Uterus (tissue), 4 donors: ENCODE results near the gene PET117. TPM values are rescaled to one million over a fixed set of nuclear protein-coding genes. Genes with fewer than 3 reads are reported as not detected.
"Not testable (repeated sequence)": the region's sequence is repeated elsewhere in the genome, so short reads cannot be mapped to it uniquely, and the experiment has no call there.

ENCODE experiments used
- DNase-seq, 2 donors: peaks; one replicate each; pipeline ENCODE4 v3.0.0-alpha.2; 2019 to 2020
- H3K27ac ChIP-seq, 2 donors: fragments of 200-600 bp; sonication (generic); 1 replicate in 1 of 2; 2 replicates in 1 of 2; pipeline ENCODE4 v1.5.1; 2016 to 2018
- H3K27me3 ChIP-seq, 2 donors: fragments of 200-600 bp; sonication (generic); one replicate each; pipeline ENCODE4 v1.5.1; 2018 to 2019; ENCODE audit warnings: control low read depth in 1 of 2
- H3K36me3 ChIP-seq, 2 donors: fragments of 200-600 bp; sonication (generic); one replicate each; pipeline ENCODE4 v1.5.1; 2019; ENCODE audit warnings: control low read depth in 1 of 2
- H3K4me1 ChIP-seq, 2 donors: fragments of 200-600 bp; sonication (generic); one replicate each; pipeline ENCODE4 v1.5.1; 2018 to 2019; ENCODE audit warnings: control low read depth in 1 of 2
- H3K4me3 ChIP-seq, 2 donors: fragments of 200-600 bp; sonication (generic); 1 replicate in 1 of 2; 2 replicates in 1 of 2; pipeline ENCODE4 v1.5.1; 2018 to 2019; ENCODE audit warnings: mild to moderate bottlenecking in 1 of 2
- H3K9me3 ChIP-seq, 2 donors: fragments of 200-600 bp; sonication (generic); one replicate each; pipeline ENCODE4 v1.5.1; 2019; ENCODE audit warnings: control low read depth in 1 of 2
- POLR2A ChIP-seq, 2 donors: fragments of 450-650 bp; IDR thresholded peaks; one replicate each; pipeline ENCODE4 v1.6.1; 2016; ENCODE audit warnings: antibody characterized with exemption in 2 of 2, mild to moderate bottlenecking in 1 of 2, moderate library complexity in 1 of 2
- intact Hi-C: fragments of 100-400 bp; cut with DNase I; formaldehyde crosslinking; loops from one replicate; pipeline ENCODE4 v1.15.1; 2023; ENCODE audit warnings: low total_unique reads
- total RNA-seq, 4 donors: library from RNA; depleted of rRNA in 3 of 4; stranded (reverse); fragments of >200 nt in 3 of 4; gene quantifications; one replicate each; pipeline versions ENCODE4 v1.1.0 to v1.2.4, GENCODE V29; 2014 to 2023
- TF ChIP-seq, protein P1 (sequence below), 4 experiments: fragments of 200-600 bp in 2 of 4; fragments of 450-650 bp in 2 of 4; sonication (generic) in 2 of 4; IDR thresholded peaks; one replicate each; pipeline ENCODE4 v1.5.1; 2016 to 2019; ENCODE audit warnings: antibody characterized with exemption in 4 of 4, mild to moderate bottlenecking in 2 of 4, moderate library complexity in 1 of 4
- donor health status: DM: yes; HTN: yes; CAD: no.

Gene PET117
- total RNA-seq, 4 donors from 2014 or later = 5.1 to 21.8 (median 13.0) TPM

DNA sequence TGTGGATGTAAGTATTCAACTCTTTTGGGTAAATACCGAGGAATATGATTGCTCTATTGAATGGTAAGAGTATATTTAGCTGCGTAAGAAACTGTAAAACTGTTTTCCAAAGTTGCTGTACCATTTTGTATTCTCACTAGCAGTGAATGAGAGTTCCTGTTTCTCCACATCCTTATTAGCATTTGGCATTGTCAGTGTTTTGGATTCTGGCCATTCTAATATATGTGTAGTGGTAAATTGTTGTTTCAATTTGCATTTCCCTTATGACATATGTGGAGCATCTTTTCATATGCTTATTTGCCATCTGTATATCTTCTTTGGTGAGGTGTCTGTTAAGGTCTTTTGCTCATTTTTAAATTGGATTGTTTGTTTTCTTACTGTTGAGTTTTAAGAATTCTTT is 29.3 kb upstream of the PET117 start:
- no peaks in the 10 kb centered on the region for H3K4me1 ChIP-seq
- intact Hi-C loops = no loop called here
- H3K4me3 ChIP-seq = no peak overlapping the region
- no peak overlapping the region for H3K27ac ChIP-seq
- no peaks in the 10 kb centered on the region for H3K9me3 ChIP-seq
- H3K36me3 ChIP-seq = no peaks in the 10 kb centered on the region
- no peaks in the 10 kb centered on the region for H3K27me3 ChIP-seq
- no peak for DNase-seq
- TF ChIP-seq, protein P1, sequence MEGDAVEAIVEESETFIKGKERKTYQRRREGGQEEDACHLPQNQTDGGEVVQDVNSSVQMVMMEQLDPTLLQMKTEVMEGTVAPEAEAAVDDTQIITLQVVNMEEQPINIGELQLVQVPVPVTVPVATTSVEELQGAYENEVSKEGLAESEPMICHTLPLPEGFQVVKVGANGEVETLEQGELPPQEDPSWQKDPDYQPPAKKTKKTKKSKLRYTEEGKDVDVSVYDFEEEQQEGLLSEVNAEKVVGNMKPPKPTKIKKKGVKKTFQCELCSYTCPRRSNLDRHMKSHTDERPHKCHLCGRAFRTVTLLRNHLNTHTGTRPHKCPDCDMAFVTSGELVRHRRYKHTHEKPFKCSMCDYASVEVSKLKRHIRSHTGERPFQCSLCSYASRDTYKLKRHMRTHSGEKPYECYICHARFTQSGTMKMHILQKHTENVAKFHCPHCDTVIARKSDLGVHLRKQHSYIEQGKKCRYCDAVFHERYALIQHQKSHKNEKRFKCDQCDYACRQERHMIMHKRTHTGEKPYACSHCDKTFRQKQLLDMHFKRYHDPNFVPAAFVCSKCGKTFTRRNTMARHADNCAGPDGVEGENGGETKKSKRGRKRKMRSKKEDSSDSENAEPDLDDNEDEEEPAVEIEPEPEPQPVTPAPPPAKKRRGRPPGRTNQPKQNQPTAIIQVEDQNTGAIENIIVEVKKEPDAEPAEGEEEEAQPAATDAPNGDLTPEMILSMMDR (IDR thresholded peaks at IDR 0.05) = no peak

DNA sequence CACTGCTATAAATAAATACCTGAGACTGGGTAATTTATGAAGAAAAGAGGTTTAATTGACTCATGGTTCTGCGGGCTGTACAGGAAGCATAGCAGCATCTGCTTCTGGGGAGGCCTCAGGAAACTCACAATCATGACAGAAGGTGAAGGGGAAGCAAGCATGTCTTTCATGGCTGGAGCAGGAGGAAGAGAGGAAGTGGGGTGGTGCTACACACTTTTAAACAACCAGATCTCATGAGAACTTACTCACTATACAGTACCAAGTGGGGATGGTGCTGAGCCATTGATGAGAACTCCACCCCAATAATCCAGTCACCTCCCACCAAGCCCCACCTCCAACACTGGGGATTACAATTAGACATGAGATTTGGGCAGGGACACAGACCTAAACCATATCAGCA is 9.1 kb upstream of the PET117 start:
- intact Hi-C loops, DNase-seq, H3K36me3 ChIP-seq, H3K27ac ChIP-seq, H3K4me1 ChIP-seq, H3K9me3 ChIP-seq, H3K27me3 ChIP-seq, H3K4me3 ChIP-seq: not testable (repeated sequence)

DNA sequence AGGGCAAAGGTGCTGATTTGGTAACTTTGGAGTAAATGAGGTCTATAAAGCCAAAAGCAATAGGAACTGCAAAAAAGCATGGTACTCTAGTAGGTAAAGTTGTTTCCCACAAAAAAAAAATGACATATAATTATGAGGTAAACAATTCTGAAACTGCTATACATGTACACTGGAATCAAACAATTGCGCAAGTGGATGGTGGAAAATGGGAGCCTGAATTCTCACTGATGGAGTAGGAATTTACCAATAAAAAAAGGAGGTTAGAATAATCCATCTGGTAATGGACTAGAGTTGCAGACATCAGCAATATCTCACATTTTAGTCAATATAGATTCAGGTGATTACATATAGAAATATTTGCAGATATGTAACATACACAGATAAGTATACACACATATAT is 5.0 kb upstream of the PET117 start:
- Histone ChIP-seq H3K27ac (no peak overlapping the region), H3K9me3 (no peaks in the 10 kb centered on the region), H3K36me3 (no peaks in the 10 kb centered on the region), H3K27me3 (no peaks in the 10 kb centered on the region), H3K4me1 (no peaks in the 10 kb centered on the region), H3K4me3 (no peak overlapping the region)
- no peak for DNase-seq
- intact Hi-C loops = loop anchor here (10.0 kb wide), 1 partner anchor 152 kb away; the partner anchor contains the start of gene ZNF133
- TF ChIP-seq POLR2A (IDR thresholded peaks at IDR 0.05) = no peak
- TF ChIP-seq, protein P1 (IDR thresholded peaks at IDR 0.05) = no peak

DNA sequence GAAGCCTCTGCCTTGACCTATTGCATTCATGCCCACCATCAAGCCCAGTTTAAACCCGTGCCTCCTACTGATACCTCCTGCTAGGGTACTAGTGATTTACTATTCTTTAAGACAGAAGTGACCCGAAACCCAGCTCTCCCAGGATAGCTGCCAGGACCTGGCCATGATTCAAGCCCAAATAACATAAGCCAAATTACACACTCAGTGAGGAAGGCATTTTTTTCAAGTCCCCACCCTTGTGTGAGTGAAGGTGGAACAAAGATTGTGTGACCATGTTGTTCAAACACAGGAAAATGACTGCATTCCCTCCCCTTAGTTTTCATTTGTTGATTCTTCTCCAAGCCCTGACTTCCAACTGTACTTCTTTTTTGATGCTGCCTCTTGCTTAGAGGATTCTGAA is 3.7 kb upstream of the PET117 start:
- no peaks in the 10 kb centered on the region for H3K4me1 ChIP-seq
- no peak for DNase-seq
- no peaks in the 10 kb centered on the region for H3K9me3 ChIP-seq
- intact Hi-C loops = loop anchor here (10.0 kb wide), 1 partner anchor 151 kb away; the partner anchor contains the start of gene ZNF133
- no peaks in the 10 kb centered on the region for H3K27me3 ChIP-seq
- TF ChIP-seq POLR2A (IDR thresholded peaks at IDR 0.05) = no peak
- TF ChIP-seq, protein P1 (IDR thresholded peaks at IDR 0.05) = no peak
- no peak overlapping the region for H3K4me3 ChIP-seq
- H3K36me3 ChIP-seq = no peaks in the 10 kb centered on the region
- no peak overlapping the region for H3K27ac ChIP-seq

DNA sequence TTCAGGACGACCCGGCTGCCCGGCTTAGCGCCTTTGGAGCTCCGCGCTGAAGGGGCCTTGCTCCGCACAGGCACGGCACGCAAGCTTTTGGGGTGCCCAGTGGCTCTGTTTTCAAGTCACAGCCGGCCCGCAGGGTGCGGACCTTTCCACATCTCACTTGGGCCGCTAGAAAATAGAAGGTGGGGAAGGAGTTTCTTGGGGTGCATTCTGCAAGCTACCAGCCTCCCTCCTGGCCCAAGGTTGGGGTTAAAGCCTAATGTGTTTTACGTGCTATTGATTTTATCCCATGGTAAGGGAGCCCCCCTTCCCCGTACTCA is 561 bp downstream of the PET117 start:
- Histone ChIP-seq H3K9me3 (no peaks in the 10 kb centered on the region), H3K27ac (peak overlapping the region; percentile 85 to 91), H3K4me3 (peak overlapping the region; percentile 93 to 95), H3K36me3 (no peaks in the 10 kb centered on the region), H3K27me3 (no peaks in the 10 kb centered on the region), H3K4me1 (no peaks in the 10 kb centered on the region)
- DNase-seq = no peak
- intact Hi-C loops = loop anchor here (10.0 kb wide), 1 partner anchor 147 kb away; the partner anchor contains the start of gene ZNF133
- TF ChIP-seq, protein P1 (IDR thresholded peaks at IDR 0.05) = no peak
- no peak for TF ChIP-seq POLR2A (IDR thresholded peaks at IDR 0.05)
